Transverse colon (tissue), 4 donors: ENCODE results near the gene FADS6. TPM values are rescaled to one million over a fixed set of nuclear protein-coding genes. Genes with fewer than 3 reads are reported as not detected.

Experiments
- DNase-seq: peaks from one replicate; pipeline ENCODE4 v3.0.0-alpha.2; 2019
- H3K27ac ChIP-seq, 4 donors: fragments of 200-600 bp; sonication (generic); 2 replicates each; pipeline ENCODE4 v1.5.1; 2016 to 2018; ENCODE audit warnings: inconsistent platforms in 4 of 4
- H3K27me3 ChIP-seq: fragments of 200-600 bp; sonication (generic); 2 replicates; pipeline ENCODE4 v1.5.1; 2017; ENCODE audit warnings: inconsistent platforms
- H3K36me3 ChIP-seq, 4 donors: fragments of 200-600 bp; sonication (generic); 2 replicates each; pipeline ENCODE4 v1.5.1; 2017 to 2019; ENCODE audit warnings: inconsistent platforms in 4 of 4
- H3K4me1 ChIP-seq, 4 donors: fragments of 200-600 bp; sonication (generic); 2 replicates each; pipeline ENCODE4 v1.5.1; 2017 to 2020; ENCODE audit warnings: inconsistent platforms in 4 of 4
- H3K4me3 ChIP-seq, 4 donors: fragments of 200-600 bp; sonication (generic); 1 replicate in 1 of 4; 2 replicates in 3 of 4; pipeline versions ENCODE4 v1.5.1 to v1.6.1; 2017 to 2019; ENCODE audit warnings: inconsistent platforms in 4 of 4
- H3K9me3 ChIP-seq, 2 donors: fragments of 200-600 bp; sonication (generic); 2 replicates each; pipeline ENCODE4 v1.5.1; 2017 to 2019; ENCODE audit warnings: inconsistent platforms in 2 of 2
- CTCF ChIP-seq, 5 experiments: fragments of 200-600 bp in 3 of 5; fragments of 450-650 bp in 2 of 5; sonication (generic) in 3 of 5; IDR thresholded peaks; 1 replicate in 2 of 5; 2 replicates in 3 of 5; pipeline ENCODE4 v1.5.1; 2016 to 2017; ENCODE audit warnings: antibody characterized with exemption in 5 of 5, inconsistent platforms in 3 of 5, mild to moderate bottlenecking in 2 of 5, moderate library complexity in 1 of 5
- EP300 ChIP-seq: sonication (generic); formaldehyde crosslinking; IDR thresholded peaks from one replicate; pipeline ENCODE4 v1.6.1; 2017; ENCODE audit warnings: antibody characterized with exemption, low read depth
- POLR2A ChIP-seq: fragments of 450-650 bp; IDR thresholded peaks from one replicate; pipeline ENCODE4 v1.6.1; 2016; ENCODE audit warnings: antibody characterized with exemption, mild to moderate bottlenecking, moderate library complexity
- POLR2AphosphoS5 ChIP-seq, 3 donors: sonication (generic); formaldehyde crosslinking; IDR thresholded peaks; one replicate each; pipeline ENCODE4 v1.6.1; 2016; ENCODE audit warnings: antibody characterized with exemption in 3 of 3
- WGBS, 2 donors: methylation state at CpG; one replicate each; pipeline ENCODE4 v1.1.5; 2018; ENCODE audit warnings: low coverage in 1 of 2; 5-methylcytosine and 5-hydroxymethylcytosine counted together
- in situ Hi-C, 4 donors: fragments of 200-750 bp; cut with MboI; loops; one replicate each; pipeline versions ENCODE4 v1.15.0 to v1.15.1; 2017; ENCODE audit warnings: low sequenced_read_pairs in 3 of 4, low pct_ligation_motif_present in 1 of 4, low pct_unique_long_range_greater_than_20kb in 1 of 4
- intact Hi-C: fragments of 100-400 bp; cut with DNase I; formaldehyde crosslinking; loops from one replicate; pipeline ENCODE4 v1.15.1; 2023; ENCODE audit warnings: low total_unique reads
- total RNA-seq, 4 donors: library from RNA; depleted of rRNA; stranded (reverse); fragments of >200 nt; gene quantifications; one replicate each; pipeline ENCODE4 v1.1.0, GENCODE V29; 2016

FADS6 gene
- total RNA-seq, 4 donors from 2014 or later = 0.64 to 25.8 (median 3.7) TPM; not detected in 1

GRCh38 chr17:74833501-74834377 is 59.7 kb downstream of the FADS6 start:
- in situ Hi-C loops (no loop called here), intact Hi-C loops (no loop called here)
- no peak overlapping the region for H3K27ac ChIP-seq
- TF ChIP-seq POLR2A (no peak), CTCF (IDR thresholded peaks at IDR 0.05) (no peak), POLR2AphosphoS5 (IDR thresholded peaks at IDR 0.05) (no peak), EP300 (no peak)
- H3K9me3 ChIP-seq = no peaks in the 10 kb centered on the region
- H3K36me3 ChIP-seq = no peaks in the 10 kb centered on the region
- H3K27me3 ChIP-seq = no peaks in the 10 kb centered on the region
- H3K4me1 ChIP-seq = no peaks in the 10 kb centered on the region
- 75 to 90% methylated on average over 2 to 16 of the region's 16 CpGs for WGBS, 2 donors
- DNase-seq = peak; percentile 23
- H3K4me3 ChIP-seq = no peak overlapping the region

GRCh38 chr17:74832421-74832820 is 61.0 kb downstream of the FADS6 start:
- DNase-seq = no peak
- no peaks in the 10 kb centered on the region for H3K9me3 ChIP-seq
- no peaks in the 10 kb centered on the region for H3K36me3 ChIP-seq
- no peak for TF ChIP-seq EP300
- TF ChIP-seq CTCF (IDR thresholded peaks at IDR 0.05) = no peak
- no peak for TF ChIP-seq POLR2A
- no peak for TF ChIP-seq POLR2AphosphoS5 (IDR thresholded peaks at IDR 0.05)
- intact Hi-C loops = no loop called here
- no peak overlapping the region for H3K4me3 ChIP-seq
- H3K27me3 ChIP-seq = no peaks in the 10 kb centered on the region
- H3K27ac ChIP-seq = no peak overlapping the region
- 82% methylated on average over 6 of the region's 9 CpGs; no CpG with 5 or more reads in 1 of the 2 donors for WGBS, 2 donors
- no peaks in the 10 kb centered on the region for H3K4me1 ChIP-seq
- in situ Hi-C loops = no loop called here

GRCh38 chr17:74831444-74832146 is 61.8 kb downstream of the FADS6 start:
- Histone ChIP-seq H3K27me3 (no peaks in the 10 kb centered on the region), H3K27ac (no peak overlapping the region), H3K4me1 (no peaks in the 10 kb centered on the region), H3K9me3 (no peaks in the 10 kb centered on the region), H3K4me3 (no peak overlapping the region), H3K36me3 (no peaks in the 10 kb centered on the region)
- in situ Hi-C loops = no loop called here
- 68% methylated on average over 22 of the region's 22 CpGs; no CpG with 5 or more reads in 1 of the 2 donors for whole genome bisulfite sequencing, 2 donors
- intact Hi-C loops = no loop called here
- TF ChIP-seq POLR2AphosphoS5 (IDR thresholded peaks at IDR 0.05) (no peak), EP300 (no peak), CTCF (IDR thresholded peaks at IDR 0.05) (no peak), POLR2A (no peak)
- DNase-seq = no peak

- intact Hi-C loops = no loop called here
- WGBS, 2 donors = 94% methylated on average over 19 of the region's 19 CpGs; no CpG with 5 or more reads in 1 of the 2 donors
- TF ChIP-seq POLR2A = no peak
- no peak for TF ChIP-seq POLR2AphosphoS5 (IDR thresholded peaks at IDR 0.05)
- TF ChIP-seq EP300 = no peak
- TF ChIP-seq CTCF (IDR thresholded peaks at IDR 0.05) = no peak
Measured at GRCh38 chr17:74830861-74831260, 62.6 kb downstream of the FADS6 start.

More at GRCh38 chr17:74830861-74831260, 62.6 kb downstream of the FADS6 start:
- Histone ChIP-seq H3K4me1 (no peaks in the 10 kb centered on the region), H3K4me3 (no peak overlapping the region), H3K27ac (no peak overlapping the region), H3K36me3 (no peaks in the 10 kb centered on the region), H3K27me3 (no peaks in the 10 kb centered on the region), H3K9me3 (no peaks in the 10 kb centered on the region)
- in situ Hi-C loops = no loop called here
- DNase-seq = no peak
